HepG2 (cell line): ENCODE results near the gene PARP1. TPM values are rescaled to one million over a fixed set of nuclear protein-coding genes. Genes with fewer than 3 reads are reported as not detected.

Experiments used
- CENPX ChIP-seq: sonication (generic); formaldehyde crosslinking; IDR thresholded peaks from 2 replicates; pipeline ENCODE4 v1.9.0; 2021; ENCODE audit warnings: mild to moderate bottlenecking, missing genetic modification reagents, moderate library complexity
- IKZF5 ChIP-seq: IDR thresholded peaks from 2 replicates; pipeline ENCODE4 v1.6.1; 2018; ENCODE audit warnings: missing genetic modification reagents, mild to moderate bottlenecking, missing compliant biosample characterization
- MLXIP ChIP-seq: sonication (generic); formaldehyde crosslinking; IDR thresholded peaks from 2 replicates; pipeline ENCODE4 v1.9.0; 2021; ENCODE audit warnings: missing genetic modification reagents, borderline replicate concordance
- MTF2 ChIP-seq: sonication (generic); formaldehyde crosslinking; IDR thresholded peaks from 2 replicates; pipeline ENCODE4 v1.5.0; 2020; ENCODE audit warnings: missing genetic modification reagents, borderline replicate concordance
- PLRG1 ChIP-seq: fragments of 450-650 bp; conservative IDR thresholded peaks from 2 replicates; pipeline ENCODE4 v1.6.1; 2016
- SKI ChIP-seq: fragments of 450-650 bp; IDR thresholded peaks from one replicate; pipeline ENCODE4 v1.6.1; 2018; ENCODE audit warnings: mild to moderate bottlenecking; ENCODE audit not compliant: partially characterized antibody
- SRSF1 ChIP-seq: fragments of 200-400 bp; formaldehyde crosslinking; optimal IDR thresholded peaks from 2 replicates; pipeline ENCODE3; 2017; ENCODE audit warnings: mild to moderate bottlenecking, low read depth, low read length, moderate library complexity
- STAT6 ChIP-seq: sonication (generic); formaldehyde crosslinking; IDR thresholded peaks from 2 replicates; pipeline ENCODE4 v1.4.0; 2020; ENCODE audit warnings: missing genetic modification reagents, mild to moderate bottlenecking, borderline replicate concordance
- TP53 ChIP-seq: sonication (generic); formaldehyde crosslinking; conservative IDR thresholded peaks from 2 replicates; pipeline ENCODE4 v1.4.0; 2020; ENCODE audit warnings: missing genetic modification reagents
- ZBTB14 ChIP-seq: sonication (generic); formaldehyde crosslinking; IDR thresholded peaks from 2 replicates; pipeline ENCODE4 v1.4.0; 2020; ENCODE audit warnings: missing genetic modification reagents
- ZNF142 ChIP-seq: sonication (generic); formaldehyde crosslinking; IDR thresholded peaks from 2 replicates; pipeline ENCODE4 v1.4.0; 2020; ENCODE audit warnings: missing genetic modification reagents
- ZNF446 ChIP-seq: sonication (generic); formaldehyde crosslinking; IDR thresholded peaks from 2 replicates; pipeline ENCODE4 v1.5.0; 2020; ENCODE audit warnings: mild to moderate bottlenecking, missing genetic modification reagents
- ZNF598 ChIP-seq: sonication (generic); formaldehyde crosslinking; IDR thresholded peaks from 2 replicates; pipeline ENCODE4 v1.5.1; 2020; ENCODE audit warnings: mild to moderate bottlenecking, missing genetic modification reagents, borderline replicate concordance
- ZNF777 ChIP-seq: sonication (generic); formaldehyde crosslinking; IDR thresholded peaks from 2 replicates; pipeline ENCODE4 v1.4.0; 2020; ENCODE audit warnings: missing genetic modification reagents
- ZNF816 ChIP-seq: sonication (generic); formaldehyde crosslinking; IDR thresholded peaks from 2 replicates; pipeline ENCODE4 v1.8.0; 2022; ENCODE audit warnings: missing genetic modification reagents, mild to moderate bottlenecking, borderline replicate concordance
- polyA plus RNA-seq, 8 experiments: library from polyadenylated mRNA; depleted of rRNA in 3 of 8; stranded (reverse) in 7 of 8; unstranded in 1 of 8; fragments of >200 nt; fragmentation: Illumina TruSeq in 4 of 8; extraction: Trizol in 4 of 8; gene quantifications; 2 replicates each; pipeline versions ENCODE4 v1.2.1 to v1.2.3, GENCODE V29; 2011 to 2016; ENCODE audit warnings: low read depth in 4 of 8, missing spikeins in 1 of 8, mixed read lengths in 1 of 8; ENCODE audit not compliant: insufficient read depth in 1 of 8
- total RNA-seq, 5 experiments: library from RNA; depleted of rRNA; stranded (reverse); fragments of >200 nt; fragmentation: Illumina TruSeq; extraction: Trizol; gene quantifications; 2 replicates each; pipeline ENCODE4 v1.2.3, GENCODE V29; 2016; ENCODE audit warnings: low read depth in 1 of 5

The PARP1 gene
- total and polyA plus RNA-seq, 2 of the 13 experiments (the other 11 are each of a cell fraction or from before 2014, with no cell fraction given): 50.1 to 85.2 TPM

- TF ChIP-seq STAT6 (no peak), ZNF816 (CRISPR knock-in tag) (no peak), IKZF5 (CRISPR knock-in tag) (no peak), ZNF142 (CRISPR knock-in tag) (no peak), SRSF1 (no peak), MTF2 (no peak), SKI (no peak), PLRG1 (no peak), ZNF777 (CRISPR knock-in tag) (no peak), TP53 (CRISPR knock-in tag) (no peak), CENPX (CRISPR knock-in tag) (no peak), ZBTB14 (no peak), MLXIP (CRISPR knock-in tag) (no peak), ZNF446 (no peak), ZNF598 (CRISPR knock-in tag) (no peak)
Observed at GRCh38 chr1:226322986-226323385, 84.9 kb downstream of the PARP1 start (continued).
